NT2/D1 (cell line): ENCODE data around the gene STRAP.

Source experiments
- SUZ12 ChIP-seq: IDR thresholded peaks from 2 replicates; pipeline ENCODE4 v1.6.1; 2011; ENCODE audit not compliant: insufficient read length, insufficient read depth; ENCODE audit errors: extremely low read depth
- ZNF274 ChIP-seq: IDR thresholded peaks from 2 replicates; pipeline ENCODE4 v1.6.1; 2011; ENCODE audit warnings: mild to moderate bottlenecking, low read depth, low read length

DNA sequence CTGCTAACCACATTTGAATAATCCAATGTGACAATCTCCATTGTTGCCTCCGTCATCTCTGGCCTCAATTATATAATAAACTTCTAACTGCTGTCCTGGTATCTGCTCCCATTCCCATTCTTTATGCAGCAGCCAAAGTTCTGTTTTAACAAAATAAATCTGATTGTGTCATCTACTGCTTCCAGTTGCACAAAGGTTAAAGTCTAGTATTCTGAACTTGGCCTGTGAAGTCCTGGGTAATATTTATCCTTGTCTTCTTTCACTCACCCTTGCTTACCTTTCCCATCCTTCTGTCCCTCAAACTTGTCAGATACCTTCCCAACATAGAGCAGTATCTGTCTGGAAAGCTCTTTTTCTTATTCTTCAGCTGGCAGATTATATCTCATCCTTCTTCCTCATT is 19.3 kb upstream of the STRAP start:
- TF ChIP-seq ZNF274 (no peak), SUZ12 (no peak)
